Sigmoid colon (tissue), 7 donors: ENCODE measurements around the gene RBAK. TPM values are rescaled to one million over a fixed set of nuclear protein-coding genes. Genes with fewer than 3 reads are reported as not detected.

Experiments
- DNase-seq: peaks from one replicate; pipeline ENCODE4 v3.0.0-alpha.2; 2019
- H3K27ac ChIP-seq, 4 donors: fragments of 200-600 bp; sonication (generic); one replicate each; pipeline ENCODE4 v1.5.1; 2016 to 2019; ENCODE audit warnings: mild to moderate bottlenecking in 1 of 4
- H3K27me3 ChIP-seq, 3 donors: fragments of 200-600 bp; sonication (generic); one replicate each; pipeline ENCODE4 v1.5.1; 2019; ENCODE audit warnings: mild to moderate bottlenecking in 1 of 3
- H3K36me3 ChIP-seq, 4 donors: fragments of 200-600 bp; sonication (generic); one replicate each; pipeline ENCODE4 v1.5.1; 2016 to 2019
- H3K4me1 ChIP-seq, 4 donors: fragments of 200-600 bp; sonication (generic); one replicate each; pipeline ENCODE4 v1.5.1; 2017 to 2019
- H3K4me3 ChIP-seq, 4 donors: fragments of 200-600 bp; sonication (generic); one replicate each; pipeline ENCODE4 v1.5.1; 2017 to 2019; ENCODE audit warnings: mild to moderate bottlenecking in 2 of 4, moderate library complexity in 1 of 4
- H3K9me3 ChIP-seq, 4 donors: fragments of 200-600 bp in 3 of 4; sonication (generic) in 3 of 4; one replicate each; pipeline versions ENCODE4 v1.5.1 to v1.6.1; 2013 to 2019
- EP300 ChIP-seq, 4 donors: sonication (generic); formaldehyde crosslinking; IDR thresholded peaks; one replicate each; pipeline ENCODE4 v1.6.1; 2017; ENCODE audit warnings: antibody characterized with exemption in 4 of 4
- POLR2A ChIP-seq, 2 donors: fragments of 450-650 bp; IDR thresholded peaks; one replicate each; pipeline ENCODE4 v1.6.1; 2016; ENCODE audit warnings: antibody characterized with exemption in 2 of 2, mild to moderate bottlenecking in 2 of 2, moderate library complexity in 2 of 2
- POLR2AphosphoS5 ChIP-seq, 4 donors: sonication (generic); formaldehyde crosslinking; IDR thresholded peaks; one replicate each; pipeline ENCODE4 v1.6.1; 2017; ENCODE audit warnings: antibody characterized with exemption in 4 of 4
- WGBS, 2 donors: extraction: QIAGEN DNeasy Blood & Tissue Kit; methylation state at CpG; one replicate each; pipeline ENCODE4 v1.1.7; 2013; 5-methylcytosine and 5-hydroxymethylcytosine counted together
- intact Hi-C: fragments of 100-400 bp; cut with DNase I; formaldehyde crosslinking; loops from one replicate; pipeline ENCODE4 v1.15.1; 2023
- polyA plus RNA-seq, 3 donors: library from polyadenylated mRNA; stranded (reverse); fragments of 200-250 nt; gene quantifications; one replicate each; pipeline ENCODE4 v1.2.3, GENCODE V29; 2013
- total RNA-seq, 4 donors: library from RNA; depleted of rRNA; stranded (reverse); fragments of >200 nt; gene quantifications; one replicate each; pipeline ENCODE4 v1.1.0, GENCODE V29; 2016
- TF ChIP-seq, protein P1 (sequence below), 4 experiments: fragments of 450-650 bp in 3 of 4; fragments of 200-600 bp in 1 of 4; IDR thresholded peaks; one replicate each; pipeline ENCODE4 v1.5.1; 2016 to 2019; ENCODE audit warnings: antibody characterized with exemption in 4 of 4, mild to moderate bottlenecking in 3 of 4, moderate library complexity in 2 of 4
- donor health status: healthy with polysubstance abuse.
- donor health status: Bipolar disorder and iron deficiency.
- donor health status: healthy.

Gene RBAK
- total and polyA plus RNA-seq, 7 donors, result 1.8 to 12.5 (median 8.9) TPM

DNA sequence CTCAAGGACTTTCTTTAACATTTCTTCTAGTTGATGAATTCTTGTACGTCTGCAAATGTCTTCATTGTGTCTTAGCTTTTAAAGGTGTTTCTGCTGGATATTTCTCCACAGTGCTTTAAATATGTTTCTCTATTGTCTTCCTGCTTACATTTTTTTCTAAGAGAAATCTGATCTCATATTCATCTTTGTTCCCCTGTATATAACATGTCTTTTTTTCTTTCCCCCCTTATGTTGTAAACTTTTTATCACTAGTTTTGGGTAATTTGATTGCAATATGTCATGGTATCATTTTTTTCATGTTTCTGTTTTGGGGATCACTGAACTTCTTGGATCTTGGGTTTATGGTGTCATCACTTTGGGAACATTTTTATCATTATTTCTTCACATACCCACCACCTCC, 7.5 kb downstream of the RBAK start:
- intact Hi-C loops, result no loop called here
- no peak for DNase-seq
- Histone ChIP-seq H3K4me3 (no peak overlapping the region), H3K4me1 (no peaks in the 10 kb centered on the region), H3K27me3 (no peaks in the 10 kb centered on the region), H3K36me3 (peaks cover 13 to 96% (median 30%) of the 10 kb centered on the region in 4 donors), H3K27ac (no peak overlapping the region), H3K9me3 (peaks cover 0 to 8% (median 2%) of the 10 kb centered on the region in 4 donors)
- WGBS, 2 donors, result 96% methylated on average over 1 of the region's 1 CpG
- TF ChIP-seq, protein P1, sequence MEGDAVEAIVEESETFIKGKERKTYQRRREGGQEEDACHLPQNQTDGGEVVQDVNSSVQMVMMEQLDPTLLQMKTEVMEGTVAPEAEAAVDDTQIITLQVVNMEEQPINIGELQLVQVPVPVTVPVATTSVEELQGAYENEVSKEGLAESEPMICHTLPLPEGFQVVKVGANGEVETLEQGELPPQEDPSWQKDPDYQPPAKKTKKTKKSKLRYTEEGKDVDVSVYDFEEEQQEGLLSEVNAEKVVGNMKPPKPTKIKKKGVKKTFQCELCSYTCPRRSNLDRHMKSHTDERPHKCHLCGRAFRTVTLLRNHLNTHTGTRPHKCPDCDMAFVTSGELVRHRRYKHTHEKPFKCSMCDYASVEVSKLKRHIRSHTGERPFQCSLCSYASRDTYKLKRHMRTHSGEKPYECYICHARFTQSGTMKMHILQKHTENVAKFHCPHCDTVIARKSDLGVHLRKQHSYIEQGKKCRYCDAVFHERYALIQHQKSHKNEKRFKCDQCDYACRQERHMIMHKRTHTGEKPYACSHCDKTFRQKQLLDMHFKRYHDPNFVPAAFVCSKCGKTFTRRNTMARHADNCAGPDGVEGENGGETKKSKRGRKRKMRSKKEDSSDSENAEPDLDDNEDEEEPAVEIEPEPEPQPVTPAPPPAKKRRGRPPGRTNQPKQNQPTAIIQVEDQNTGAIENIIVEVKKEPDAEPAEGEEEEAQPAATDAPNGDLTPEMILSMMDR (IDR thresholded peaks at IDR 0.05), result no peak
- TF ChIP-seq EP300 (IDR thresholded peaks at IDR 0.05), result no peak
- TF ChIP-seq POLR2A (IDR thresholded peaks at IDR 0.05), result no peak
- TF ChIP-seq POLR2AphosphoS5 (IDR thresholded peaks at IDR 0.05), result no peak

DNA sequence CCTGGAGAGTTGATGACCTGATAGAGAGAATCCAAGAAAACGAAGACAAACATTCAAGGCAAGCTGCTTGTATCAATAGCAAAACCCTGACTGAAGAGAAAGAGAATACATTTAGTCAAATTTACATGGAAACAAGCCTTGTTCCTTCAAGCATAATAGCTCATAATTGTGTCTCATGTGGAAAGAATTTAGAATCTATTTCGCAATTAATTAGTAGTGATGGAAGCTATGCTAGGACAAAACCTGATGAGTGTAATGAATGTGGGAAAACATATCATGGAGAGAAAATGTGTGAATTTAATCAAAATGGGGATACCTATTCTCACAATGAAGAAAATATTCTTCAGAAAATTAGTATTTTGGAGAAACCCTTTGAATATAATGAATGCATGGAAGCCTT, 18.0 kb downstream of the RBAK start:
- Histone ChIP-seq H3K27ac (no peak overlapping the region), H3K27me3 (no peaks in the 10 kb centered on the region), H3K4me3 (no peak overlapping the region), H3K9me3 (peaks cover 38 to 57% (median 50%) of the 10 kb centered on the region in 4 donors), H3K4me1 (no peaks in the 10 kb centered on the region), H3K36me3 (peaks cover 54 to 81% (median 64%) of the 10 kb centered on the region in 4 donors)
- no peak for DNase-seq
- TF ChIP-seq POLR2AphosphoS5 (IDR thresholded peaks at IDR 0.05) (no peak), EP300 (IDR thresholded peaks at IDR 0.05) (no peak), POLR2A (IDR thresholded peaks at IDR 0.05) (no peak)
- TF ChIP-seq, protein P1 (IDR thresholded peaks at IDR 0.05), result no peak
- intact Hi-C loops, result no loop called here
- 98% methylated on average over 2 of the region's 2 CpGs for WGBS, 2 donors

DNA sequence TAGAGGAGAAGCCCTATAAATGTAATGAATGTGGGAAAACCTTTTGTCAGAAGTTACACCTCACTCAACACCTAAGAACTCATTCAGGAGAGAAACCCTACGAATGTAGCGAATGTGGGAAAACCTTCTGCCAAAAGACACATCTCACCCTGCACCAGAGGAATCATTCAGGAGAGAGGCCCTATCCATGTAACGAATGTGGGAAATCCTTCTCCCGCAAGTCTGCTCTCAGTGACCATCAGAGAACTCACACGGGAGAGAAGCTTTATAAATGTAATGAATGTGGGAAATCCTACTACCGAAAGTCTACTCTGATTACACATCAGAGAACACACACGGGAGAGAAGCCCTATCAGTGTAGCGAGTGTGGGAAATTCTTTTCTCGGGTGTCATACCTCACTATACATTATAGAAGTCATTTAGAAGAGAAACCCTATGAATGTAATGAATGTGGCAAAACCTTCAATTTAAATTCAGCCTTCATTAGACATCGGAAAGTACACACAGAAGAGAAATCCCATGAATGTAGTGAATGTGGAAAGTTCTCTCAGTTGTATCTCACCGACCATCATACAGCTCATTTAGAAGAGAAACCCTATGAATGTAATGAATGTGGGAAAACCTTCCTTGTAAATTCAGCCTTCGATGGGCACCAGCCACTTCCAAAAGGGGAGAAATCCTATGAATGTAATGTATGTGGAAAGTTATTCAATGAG, 18.9 kb downstream of the RBAK start:
- H3K9me3 ChIP-seq, result peaks cover 38 to 53% (median 50%) of the 10 kb centered on the region in 4 donors

GRCh38 chr7:5065107-5065407, 19.4 kb downstream of the RBAK start:
- WGBS, 2 donors, result 96 to 99% methylated on average over 5 of the region's 5 CpGs
- Histone ChIP-seq H3K27ac (no peak overlapping the region), H3K27me3 (no peaks in the 10 kb centered on the region), H3K9me3 (peaks cover 38 to 58% (median 50%) of the 10 kb centered on the region in 4 donors), H3K36me3 (peaks cover 42 to 68% (median 51%) of the 10 kb centered on the region in 4 donors), H3K4me3 (no peak overlapping the region), H3K4me1 (no peaks in the 10 kb centered on the region)
- intact Hi-C loops, result no loop called here
- no peak for TF ChIP-seq POLR2AphosphoS5 (IDR thresholded peaks at IDR 0.05)
- TF ChIP-seq POLR2A (IDR thresholded peaks at IDR 0.05), result no peak
- no peak for TF ChIP-seq EP300 (IDR thresholded peaks at IDR 0.05)
- TF ChIP-seq, protein P1 (IDR thresholded peaks at IDR 0.05), result no peak
- no peak for DNase-seq

More for the DNA sequence above, 18.9 kb downstream of the RBAK start:
- DNase-seq, result no peak
- TF ChIP-seq EP300 (IDR thresholded peaks at IDR 0.05) (no peak), POLR2A (IDR thresholded peaks at IDR 0.05) (no peak), POLR2AphosphoS5 (IDR thresholded peaks at IDR 0.05) (no peak)
- TF ChIP-seq, protein P1 (IDR thresholded peaks at IDR 0.05), result no peak
- Histone ChIP-seq H3K4me3 (no peak overlapping the region), H3K27me3 (no peaks in the 10 kb centered on the region), H3K36me3 (peaks cover 47 to 73% (median 56%) of the 10 kb centered on the region in 4 donors), H3K4me1 (no peaks in the 10 kb centered on the region), H3K27ac (no peak overlapping the region)
- intact Hi-C loops, result no loop called here
- WGBS, 2 donors, result 97 to 98% methylated on average over 12 of the region's 12 CpGs
